H7 (cell line): ENCODE data around the gene ZNF432. TPM values are rescaled to one million over a fixed set of nuclear protein-coding genes. Genes with fewer than 3 reads are reported as not detected.
"Not testable (repeated sequence)": the region's sequence is repeated elsewhere in the genome, so short reads cannot be mapped to it uniquely, and the experiment has no call there.

ENCODE experiments used
- DNase-seq: peaks from one replicate; pipeline ENCODE4 v3.0.0; 2012
- H3K27me3 ChIP-seq: 2 replicates; pipeline ENCODE4 v1.6.0; 2011; ENCODE audit warnings: mild to moderate bottlenecking, low read length; ENCODE audit not compliant: control insufficient read depth, insufficient read depth
- H3K36me3 ChIP-seq: replicated peaks from 2 replicates; pipeline ENCODE4 v1.5.1; 2011; ENCODE audit warnings: low read length; ENCODE audit not compliant: control insufficient read depth, insufficient read depth
- H3K4me3 ChIP-seq: 2 replicates; pipeline ENCODE4 v1.5.1; 2011; ENCODE audit warnings: low read depth, mild to moderate bottlenecking, control low read depth, low read length, moderate library complexity; ENCODE audit not compliant: insufficient read depth
- total RNA-seq: library from RNA; depleted of rRNA; stranded (reverse); fragments of >200 nt; shearing (Covaris generic); gene quantifications from 2 replicates; pipeline ENCODE4 v1.2.3, GENCODE V29; 2014; rRNA removed

The ZNF432 gene
- 2.3 and 2.9 TPM in 2 replicates for total RNA-seq

GRCh38 chr19:52048555-52049501, at the start of gene ZNF432:
TSS of gene ZNF432 (minus strand) at chr19:52048838. CDS start at chr19:52046868, 1,970 bp downstream.
- Histone ChIP-seq H3K4me3 (peak within 1 kb of the TSS; percentile 76), H3K36me3 (no peaks in the 10 kb centered on the region), H3K27me3 (no peaks in the 10 kb centered on the region)
- DNase-seq, result peak; percentile 92

GRCh38 chr19:52096416-52096815, 47.8 kb upstream of the ZNF432 start:
- not testable (repeated sequence) for H3K27me3 ChIP-seq, H3K4me3 ChIP-seq, H3K36me3 ChIP-seq, DNase-seq

- no peaks in the 10 kb centered on the region for H3K27me3 ChIP-seq
- peak; percentile 95 for DNase-seq
- peak within 1 kb of the TSS; percentile 92 for H3K4me3 ChIP-seq
- no peaks in the 10 kb centered on the region; the same call in 1 of the 2 replicates for H3K36me3 ChIP-seq
Measured at GRCh38 chr19:52095172-52096014, 46.8 kb upstream of the ZNF432 start, which contains the start of gene ZNF841. TSS of gene ZNF841 (minus strand) at chr19:52095765. CDS start at chr19:52084801, 10,964 bp downstream.

- no peak for DNase-seq
- peak overlapping the region; percentile 92 for H3K4me3 ChIP-seq
- H3K36me3 ChIP-seq, result no peaks in the 10 kb centered on the region; the same call in 1 of the 2 replicates
- no peaks in the 10 kb centered on the region for H3K27me3 ChIP-seq
Measured at GRCh38 chr19:52094526-52095130, 46.0 kb upstream of the ZNF432 start.

GRCh38 chr19:52086481-52086880, 37.8 kb upstream of the ZNF432 start:
- H3K4me3 ChIP-seq, result no peak overlapping the region
- H3K36me3 ChIP-seq, result peaks cover 8% of the 10 kb centered on the region
- DNase-seq, result no peak
- no peaks in the 10 kb centered on the region for H3K27me3 ChIP-seq

- Histone ChIP-seq H3K4me3 (no peak overlapping the region), H3K27me3 (no peaks in the 10 kb centered on the region), H3K36me3 (peaks cover 19% of the 10 kb centered on the region)
- no peak for DNase-seq
Measured at GRCh38 chr19:52070496-52070895, 21.9 kb upstream of the ZNF432 start.

GRCh38 chr19:52069653-52070052, 21.0 kb upstream of the ZNF432 start:
- DNase-seq, result no peak
- H3K27me3 ChIP-seq, result no peaks in the 10 kb centered on the region
- peaks cover 14% of the 10 kb centered on the region for H3K36me3 ChIP-seq
- H3K4me3 ChIP-seq, result no peak overlapping the region

GRCh38 chr19:52066258-52066863, 17.7 kb upstream of the ZNF432 start:
- no peak for DNase-seq
- H3K36me3 ChIP-seq, result peaks cover 14% of the 10 kb centered on the region
- no peaks in the 10 kb centered on the region for H3K27me3 ChIP-seq
- H3K4me3 ChIP-seq, result no peak overlapping the region

- DNase-seq, result no peak
- Histone ChIP-seq H3K4me3 (no peak overlapping the region), H3K36me3 (peaks cover 14% of the 10 kb centered on the region), H3K27me3 (no peaks in the 10 kb centered on the region)
Measured at GRCh38 chr19:52065399-52065798, 16.8 kb upstream of the ZNF432 start.

GRCh38 chr19:52056480-52056879, 7.8 kb upstream of the ZNF432 start:
- DNase-seq, H3K27me3 ChIP-seq, H3K36me3 ChIP-seq, H3K4me3 ChIP-seq: not testable (repeated sequence)

GRCh38 chr19:52051736-52052135, 3.1 kb upstream of the ZNF432 start:
- not testable (repeated sequence) for H3K36me3 ChIP-seq, H3K4me3 ChIP-seq, DNase-seq, H3K27me3 ChIP-seq

GRCh38 chr19:52039169-52039568, 9.5 kb downstream of the ZNF432 start:
- Histone ChIP-seq H3K27me3 (no peaks in the 10 kb centered on the region), H3K4me3 (no peak overlapping the region), H3K36me3 (peaks cover 8% of the 10 kb centered on the region)
- DNase-seq, result no peak

GRCh38 chr19:52034051-52034728, 14.4 kb downstream of the ZNF432 start:
- no peaks in the 10 kb centered on the region for H3K27me3 ChIP-seq
- H3K4me3 ChIP-seq, result no peak overlapping the region
- peaks cover 13% of the 10 kb centered on the region for H3K36me3 ChIP-seq
- no peak for DNase-seq
